Measurements from ENCODE around the gene TMEM94.

The TMEM94 gene

GRCh38 chr17:75525806-75526554 lies 69.5 kb downstream of the TMEM94 start:
- DNase-seq (ENCODE audit: low spot score), result no peak

GRCh38 chr17:75526555-75527270 lies 70.3 kb downstream of the TMEM94 start:
- DNase-seq (ENCODE audit: low spot score), result no peak

GRCh38 chr17:75530837-75531720 lies 74.6 kb downstream of the TMEM94 start:
- no peak for DNase-seq (ENCODE audit: low spot score)

- DNase-seq (ENCODE audit: low spot score), result no peak
These were observed 75.3 kb downstream of the TMEM94 start for GRCh38 chr17:75531721-75532072.

- DNase-seq (ENCODE audit: low spot score), result peak; percentile 68
These were observed 78.7 kb downstream of the TMEM94 start for GRCh38 chr17:75535119-75535537.

DNA sequence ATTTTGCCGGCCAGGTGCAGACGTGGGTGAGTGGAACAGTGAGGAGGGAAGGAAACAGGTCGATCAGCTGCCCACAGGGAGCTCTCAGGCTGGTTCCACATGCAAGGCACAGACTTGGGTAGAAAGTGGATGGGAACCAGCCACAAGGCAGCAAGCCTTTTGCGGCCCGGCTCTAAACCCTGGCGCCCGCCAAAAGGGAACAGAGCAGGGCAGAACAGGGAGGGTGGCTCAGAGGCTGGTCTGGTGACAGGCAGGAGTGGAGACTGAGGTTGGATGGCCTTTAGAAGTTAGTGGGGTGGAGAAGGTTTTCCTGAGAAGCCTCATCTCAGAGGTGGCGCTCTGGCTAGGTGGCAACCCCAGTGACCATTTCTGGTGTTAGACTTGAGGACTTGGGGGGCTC lies 79.4 kb downstream of the TMEM94 start:
- DNase-seq (ENCODE audit: low spot score), result no peak

- no peak for DNase-seq (ENCODE audit: low spot score)
These were observed 79.9 kb downstream of the TMEM94 start for GRCh38 chr17:75536366-75536765.

GRCh38 chr17:75539967-75540729 lies 83.7 kb downstream of the TMEM94 start:
- DNase-seq (ENCODE audit: low spot score), result no peak

DNA sequence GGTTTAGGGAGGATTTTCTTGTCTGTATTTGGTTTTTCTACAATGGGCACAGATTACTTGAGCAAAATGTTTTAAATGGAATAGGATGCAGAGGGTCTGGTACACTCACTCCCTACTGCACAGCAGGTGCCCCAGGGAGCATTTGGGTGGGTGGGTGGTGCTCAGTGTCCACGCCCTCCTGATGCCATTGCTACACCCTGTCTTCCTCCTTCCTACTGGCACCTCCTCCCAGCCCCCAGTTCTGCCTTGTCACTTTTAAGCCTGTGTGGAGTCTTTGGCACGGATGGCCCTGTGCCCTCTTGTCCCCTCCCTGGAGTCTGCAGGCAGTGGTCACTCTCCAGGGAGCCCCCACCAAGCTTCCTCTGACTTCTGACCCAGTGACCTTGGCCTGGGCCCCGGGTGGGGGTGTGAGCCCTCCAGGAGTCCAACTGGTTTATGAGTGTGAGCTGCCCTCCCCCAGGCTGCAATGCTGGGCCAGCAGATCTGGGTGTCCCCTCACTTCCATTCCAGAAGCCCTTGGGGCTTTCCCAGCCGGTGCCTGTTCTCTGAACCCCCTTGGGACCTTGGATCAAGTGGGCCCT lies 84.6 kb downstream of the TMEM94 start:
- DNase-seq (ENCODE audit: low spot score), result no peak

DNA sequence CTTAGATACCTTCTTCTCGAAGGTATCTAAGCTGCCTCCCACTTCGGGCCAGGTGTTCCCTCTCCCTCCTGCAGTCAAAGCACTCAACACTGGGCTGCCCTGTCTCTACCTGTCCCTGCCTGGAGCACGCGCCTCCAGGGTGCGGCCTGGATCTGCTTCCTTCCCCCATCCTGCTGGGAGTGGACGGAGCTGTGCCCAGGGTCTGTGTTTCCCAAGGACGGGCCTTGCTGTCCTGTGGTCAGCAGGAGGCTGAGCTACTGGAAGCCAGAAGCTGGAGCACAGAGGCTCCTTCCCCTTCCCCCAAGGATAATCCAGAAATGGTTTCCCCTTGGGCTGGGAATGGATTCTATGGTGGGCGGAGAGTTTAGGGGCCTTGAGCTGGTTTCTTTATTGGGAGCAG lies 85.8 kb downstream of the TMEM94 start:
- no peak for DNase-seq (ENCODE audit: low spot score)

- DNase-seq (ENCODE audit: low spot score), result no peak
These were observed 86.4 kb downstream of the TMEM94 start for GRCh38 chr17:75542728-75543336.

DNA sequence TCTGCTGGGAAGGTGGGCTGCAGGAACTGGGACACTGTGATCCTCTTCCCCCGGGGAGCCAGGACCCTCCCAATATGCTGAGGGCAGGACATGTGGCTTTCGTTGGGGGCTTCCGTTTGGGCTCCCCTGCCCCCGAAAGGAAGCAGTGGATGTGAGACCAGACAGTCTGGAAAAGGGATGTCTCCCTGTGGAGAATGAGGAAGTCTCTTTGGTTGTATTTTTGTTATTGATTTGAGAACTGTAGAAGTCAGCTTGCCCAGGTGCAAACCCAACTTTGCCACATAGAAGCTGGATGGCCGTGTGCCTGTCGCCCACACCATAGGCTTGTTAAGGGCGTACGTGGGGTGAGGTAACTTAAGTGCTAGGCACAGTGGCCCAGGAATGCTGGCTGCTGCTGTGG lies 87.8 kb downstream of the TMEM94 start:
- no peak for DNase-seq (ENCODE audit: low spot score)

DNA sequence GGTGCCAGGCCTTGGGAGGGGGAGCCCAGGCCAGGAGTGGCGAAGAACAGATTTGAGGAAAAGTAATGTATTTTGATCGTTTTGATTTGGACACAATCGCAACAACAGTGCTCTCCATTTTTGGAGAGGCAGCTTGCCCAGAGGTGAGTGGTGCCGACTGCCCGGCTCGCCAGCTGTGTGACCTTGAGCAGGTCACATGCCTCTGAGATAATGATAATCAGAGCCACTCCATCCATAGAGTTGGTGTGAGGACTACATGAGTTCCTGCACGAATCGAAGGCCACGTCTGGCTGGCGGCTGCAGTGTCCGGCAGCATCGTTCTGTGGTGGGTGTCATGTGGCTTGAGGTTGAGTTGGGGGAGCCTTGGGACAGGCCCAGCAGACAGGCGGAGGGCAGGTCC lies 89.7 kb downstream of the TMEM94 start:
- DNase-seq (ENCODE audit: low spot score), result no peak

- no peak for DNase-seq (ENCODE audit: low spot score)
These were observed 90.7 kb downstream of the TMEM94 start for GRCh38 chr17:75547091-75547490.

- DNase-seq (ENCODE audit: low spot score), result no peak
These were observed 92.4 kb downstream of the TMEM94 start for GRCh38 chr17:75548813-75549212.
